ENCODE measurements around the gene LMF1. TPM values are rescaled to one million over a fixed set of nuclear protein-coding genes. Genes with fewer than 3 reads are reported as not detected.

Gene LMF1
- total RNA-seq, 1 donor from 2014 or later, result 26.2 TPM

GRCh38 chr16:931626-932500, 38.9 kb downstream of the LMF1 start:
- DNase-seq (ENCODE audit: low spot score, unreplicated experiment), result no peak
- Mint-ChIP-seq H3K27me3 (no peaks in the 10 kb centered on the region), H3K4me1 (ENCODE audit: low read depth) (no peaks in the 10 kb centered on the region), H3K9me3 (ENCODE audit: low read depth) (no peaks in the 10 kb centered on the region), H3K36me3 (ENCODE audit: insufficient read depth) (peaks cover 6% of the 10 kb centered on the region), H3K4me3 (ENCODE audit: low read depth) (no peak overlapping the region), H3K27ac (peak overlapping the region; percentile 27)
- no peak for TF ChIP-seq CTCF (IDR thresholded peaks at IDR 0.05; ENCODE audit: unreplicated experiment)

GRCh38 chr16:931171-931570, 39.6 kb downstream of the LMF1 start:
- Mint-ChIP-seq H3K4me3 (ENCODE audit: low read depth) (no peak overlapping the region), H3K36me3 (ENCODE audit: insufficient read depth) (peaks cover 8% of the 10 kb centered on the region), H3K9me3 (ENCODE audit: low read depth) (peaks cover 2% of the 10 kb centered on the region), H3K4me1 (ENCODE audit: low read depth) (no peaks in the 10 kb centered on the region), H3K27ac (no peak overlapping the region), H3K27me3 (no peaks in the 10 kb centered on the region)
- no peak for TF ChIP-seq CTCF (IDR thresholded peaks at IDR 0.05; ENCODE audit: unreplicated experiment)
- DNase-seq (ENCODE audit: low spot score, unreplicated experiment), result no peak

- Mint-ChIP-seq H3K4me3 (ENCODE audit: low read depth) (no peak overlapping the region), H3K9me3 (ENCODE audit: low read depth) (peaks cover 3% of the 10 kb centered on the region), H3K27ac (no peak overlapping the region), H3K27me3 (no peaks in the 10 kb centered on the region), H3K36me3 (ENCODE audit: insufficient read depth) (peaks cover 13% of the 10 kb centered on the region), H3K4me1 (ENCODE audit: low read depth) (no peaks in the 10 kb centered on the region)
- TF ChIP-seq CTCF (IDR thresholded peaks at IDR 0.05; ENCODE audit: unreplicated experiment), result no peak
- no peak for DNase-seq (ENCODE audit: low spot score, unreplicated experiment)
These were observed 40.3 kb downstream of the LMF1 start for GRCh38 chr16:930511-930910.

- no peaks in the 10 kb centered on the region for H3K27me3 Mint-ChIP-seq
- H3K4me3 Mint-ChIP-seq (ENCODE audit: low read depth), result no peak overlapping the region
- no peak for TF ChIP-seq CTCF (IDR thresholded peaks at IDR 0.05; ENCODE audit: unreplicated experiment)
- H3K27ac Mint-ChIP-seq, result no peak overlapping the region
- H3K36me3 Mint-ChIP-seq (ENCODE audit: insufficient read depth), result peaks cover 13% of the 10 kb centered on the region
- H3K9me3 Mint-ChIP-seq (ENCODE audit: low read depth), result peaks cover 3% of the 10 kb centered on the region
- no peaks in the 10 kb centered on the region for H3K4me1 Mint-ChIP-seq (ENCODE audit: low read depth)
- no peak for DNase-seq (ENCODE audit: low spot score, unreplicated experiment)
These were observed 40.7 kb downstream of the LMF1 start for GRCh38 chr16:930076-930475.

- no peak overlapping the region for H3K4me3 Mint-ChIP-seq (ENCODE audit: low read depth)
- no peak for TF ChIP-seq CTCF (IDR thresholded peaks at IDR 0.05; ENCODE audit: unreplicated experiment)
- no peaks in the 10 kb centered on the region for H3K27me3 Mint-ChIP-seq
- H3K9me3 Mint-ChIP-seq (ENCODE audit: low read depth), result peaks cover 3% of the 10 kb centered on the region
- no peak overlapping the region for H3K27ac Mint-ChIP-seq
- peaks cover 17% of the 10 kb centered on the region for H3K36me3 Mint-ChIP-seq (ENCODE audit: insufficient read depth)
- no peak for DNase-seq (ENCODE audit: low spot score, unreplicated experiment)
- H3K4me1 Mint-ChIP-seq (ENCODE audit: low read depth), result no peaks in the 10 kb centered on the region
These were observed 41.3 kb downstream of the LMF1 start for GRCh38 chr16:929227-930073.

Measured in progenitor cell of endocrine pancreas (in vitro differentiated cells).